Measurements from ENCODE around the gene SCAMP2. TPM values are rescaled to one million over a fixed set of nuclear protein-coding genes. Genes with fewer than 3 reads are reported as not detected.

SCAMP2 gene
- total and polyA plus RNA-seq, 2 experiments from 2014 or later, result 34.7 to 51.3 TPM

- Mint-ChIP-seq H3K36me3 (ENCODE audit: low read depth) (peaks cover 6% of the 10 kb centered on the region), H3K9me3 (no peaks in the 10 kb centered on the region), H3K27ac (peak overlapping the region; percentile 61; the same call in 1 of the 2 replicates), H3K4me1 (peaks cover 12% of the 10 kb centered on the region; the same call in 2 of the 3 replicates), H3K4me3 (no peak overlapping the region), H3K27me3 (ENCODE audit: insufficient read depth, low read depth, poor library complexity) (peaks cover 3% of the 10 kb centered on the region)
- DNase-seq (ENCODE audit: low spot score), result no peak
- no peaks in the 10 kb centered on the region for H3K9me2 ChIP-seq (ENCODE audit: insufficient read depth)
- H3K4me1 ChIP-seq (ENCODE audit: insufficient read depth), result peaks cover 3% of the 10 kb centered on the region; the same call in 1 of the 2 replicates
- no peak overlapping the region for H3K4me3 ChIP-seq
- no peak; the same call in 1 of the 3 replicates for ATAC-seq
- no peak for TF ChIP-seq ETS1 (IDR thresholded peaks at IDR 0.05)
- TF ChIP-seq, protein P1, sequence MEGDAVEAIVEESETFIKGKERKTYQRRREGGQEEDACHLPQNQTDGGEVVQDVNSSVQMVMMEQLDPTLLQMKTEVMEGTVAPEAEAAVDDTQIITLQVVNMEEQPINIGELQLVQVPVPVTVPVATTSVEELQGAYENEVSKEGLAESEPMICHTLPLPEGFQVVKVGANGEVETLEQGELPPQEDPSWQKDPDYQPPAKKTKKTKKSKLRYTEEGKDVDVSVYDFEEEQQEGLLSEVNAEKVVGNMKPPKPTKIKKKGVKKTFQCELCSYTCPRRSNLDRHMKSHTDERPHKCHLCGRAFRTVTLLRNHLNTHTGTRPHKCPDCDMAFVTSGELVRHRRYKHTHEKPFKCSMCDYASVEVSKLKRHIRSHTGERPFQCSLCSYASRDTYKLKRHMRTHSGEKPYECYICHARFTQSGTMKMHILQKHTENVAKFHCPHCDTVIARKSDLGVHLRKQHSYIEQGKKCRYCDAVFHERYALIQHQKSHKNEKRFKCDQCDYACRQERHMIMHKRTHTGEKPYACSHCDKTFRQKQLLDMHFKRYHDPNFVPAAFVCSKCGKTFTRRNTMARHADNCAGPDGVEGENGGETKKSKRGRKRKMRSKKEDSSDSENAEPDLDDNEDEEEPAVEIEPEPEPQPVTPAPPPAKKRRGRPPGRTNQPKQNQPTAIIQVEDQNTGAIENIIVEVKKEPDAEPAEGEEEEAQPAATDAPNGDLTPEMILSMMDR (conservative IDR thresholded peaks at IDR 0.05; ENCODE audit: low read depth in 2 of 2), result no peak
- no peak for TF ChIP-seq EZH2phosphoT487 (IDR thresholded peaks at IDR 0.05; ENCODE audit: unreplicated experiment)
- no peak for TF ChIP-seq JUNB (IDR thresholded peaks at IDR 0.05; ENCODE audit: unreplicated experiment)
- no peak for TF ChIP-seq POLR2AphosphoS5 (IDR thresholded peaks at IDR 0.05; ENCODE audit: low read depth)
- no peak for TF ChIP-seq STAT1 (IDR thresholded peaks at IDR 0.05; ENCODE audit: unreplicated experiment)
- TF ChIP-seq ZNF331 (CRISPR knock-in tag; IDR thresholded peaks at IDR 0.05; ENCODE audit: low read depth), result no peak
- no peak for TF ChIP-seq CREB1 (CRISPR knock-in tag; IDR thresholded peaks at IDR 0.05; ENCODE audit: low read depth)
- TF ChIP-seq EZH2 (IDR thresholded peaks at IDR 0.05; ENCODE audit: low read depth, unreplicated experiment), result no peak
- no peak for TF ChIP-seq REST (IDR thresholded peaks at IDR 0.05; ENCODE audit: unreplicated experiment)
- TF ChIP-seq NANOG (IDR thresholded peaks at IDR 0.05; ENCODE audit: borderline replicate concordance), result no peak
- TF ChIP-seq ZNF114 (CRISPR knock-in tag; IDR thresholded peaks at IDR 0.05), result no peak
- TF ChIP-seq, protein P2, sequence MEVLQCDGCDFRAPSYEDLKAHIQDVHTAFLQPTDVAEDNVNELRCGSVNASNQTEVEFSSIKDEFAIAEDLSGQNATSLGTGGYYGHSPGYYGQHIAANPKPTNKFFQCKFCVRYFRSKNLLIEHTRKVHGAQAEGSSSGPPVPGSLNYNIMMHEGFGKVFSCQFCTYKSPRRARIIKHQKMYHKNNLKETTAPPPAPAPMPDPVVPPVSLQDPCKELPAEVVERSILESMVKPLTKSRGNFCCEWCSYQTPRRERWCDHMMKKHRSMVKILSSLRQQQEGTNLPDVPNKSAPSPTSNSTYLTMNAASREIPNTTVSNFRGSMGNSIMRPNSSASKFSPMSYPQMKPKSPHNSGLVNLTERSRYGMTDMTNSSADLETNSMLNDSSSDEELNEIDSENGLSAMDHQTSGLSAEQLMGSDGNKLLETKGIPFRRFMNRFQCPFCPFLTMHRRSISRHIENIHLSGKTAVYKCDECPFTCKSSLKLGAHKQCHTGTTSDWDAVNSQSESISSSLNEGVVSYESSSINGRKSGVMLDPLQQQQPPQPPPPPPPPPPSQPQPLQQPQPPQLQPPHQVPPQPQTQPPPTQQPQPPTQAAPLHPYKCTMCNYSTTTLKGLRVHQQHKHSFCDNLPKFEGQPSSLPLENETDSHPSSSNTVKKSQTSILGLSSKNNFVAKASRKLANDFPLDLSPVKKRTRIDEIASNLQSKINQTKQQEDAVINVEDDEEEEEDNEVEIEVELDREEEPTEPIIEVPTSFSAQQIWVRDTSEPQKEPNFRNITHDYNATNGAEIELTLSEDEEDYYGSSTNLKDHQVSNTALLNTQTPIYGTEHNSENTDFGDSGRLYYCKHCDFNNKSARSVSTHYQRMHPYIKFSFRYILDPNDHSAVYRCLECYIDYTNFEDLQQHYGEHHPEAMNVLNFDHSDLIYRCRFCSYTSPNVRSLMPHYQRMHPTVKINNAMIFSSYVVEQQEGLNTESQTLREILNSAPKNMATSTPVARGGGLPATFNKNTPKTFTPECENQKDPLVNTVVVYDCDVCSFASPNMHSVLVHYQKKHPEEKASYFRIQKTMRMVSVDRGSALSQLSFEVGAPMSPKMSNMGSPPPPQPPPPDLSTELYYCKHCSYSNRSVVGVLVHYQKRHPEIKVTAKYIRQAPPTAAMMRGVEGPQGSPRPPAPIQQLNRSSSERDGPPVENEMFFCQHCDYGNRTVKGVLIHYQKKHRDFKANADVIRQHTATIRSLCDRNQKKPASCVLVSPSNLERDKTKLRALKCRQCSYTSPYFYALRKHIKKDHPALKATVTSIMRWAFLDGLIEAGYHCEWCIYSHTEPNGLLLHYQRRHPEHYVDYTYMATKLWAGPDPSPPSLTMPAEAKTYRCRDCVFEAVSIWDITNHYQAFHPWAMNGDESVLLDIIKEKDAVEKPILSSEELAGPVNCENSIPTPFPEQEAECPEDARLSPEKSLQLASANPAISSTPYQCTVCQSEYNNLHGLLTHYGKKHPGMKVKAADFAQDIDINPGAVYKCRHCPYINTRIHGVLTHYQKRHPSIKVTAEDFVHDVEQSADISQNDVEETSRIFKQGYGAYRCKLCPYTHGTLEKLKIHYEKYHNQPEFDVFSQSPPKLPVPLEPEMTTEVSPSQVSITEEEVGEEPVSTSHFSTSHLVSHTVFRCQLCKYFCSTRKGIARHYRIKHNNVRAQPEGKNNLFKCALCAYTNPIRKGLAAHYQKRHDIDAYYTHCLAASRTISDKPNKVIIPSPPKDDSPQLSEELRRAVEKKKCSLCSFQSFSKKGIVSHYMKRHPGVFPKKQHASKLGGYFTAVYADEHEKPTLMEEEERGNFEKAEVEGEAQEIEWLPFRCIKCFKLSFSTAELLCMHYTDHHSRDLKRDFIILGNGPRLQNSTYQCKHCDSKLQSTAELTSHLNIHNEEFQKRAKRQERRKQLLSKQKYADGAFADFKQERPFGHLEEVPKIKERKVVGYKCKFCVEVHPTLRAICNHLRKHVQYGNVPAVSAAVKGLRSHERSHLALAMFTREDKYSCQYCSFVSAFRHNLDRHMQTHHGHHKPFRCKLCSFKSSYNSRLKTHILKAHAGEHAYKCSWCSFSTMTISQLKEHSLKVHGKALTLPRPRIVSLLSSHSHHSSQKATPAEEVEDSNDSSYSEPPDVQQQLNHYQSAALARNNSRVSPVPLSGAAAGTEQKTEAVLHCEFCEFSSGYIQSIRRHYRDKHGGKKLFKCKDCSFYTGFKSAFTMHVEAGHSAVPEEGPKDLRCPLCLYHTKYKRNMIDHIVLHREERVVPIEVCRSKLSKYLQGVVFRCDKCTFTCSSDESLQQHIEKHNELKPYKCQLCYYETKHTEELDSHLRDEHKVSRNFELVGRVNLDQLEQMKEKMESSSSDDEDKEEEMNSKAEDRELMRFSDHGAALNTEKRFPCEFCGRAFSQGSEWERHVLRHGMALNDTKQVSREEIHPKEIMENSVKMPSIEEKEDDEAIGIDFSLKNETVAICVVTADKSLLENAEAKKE (CRISPR knock-in tag; IDR thresholded peaks at IDR 0.05), result no peak
- H4K20me1 ChIP-seq (replicated peaks; ENCODE audit: insufficient read depth), result no peaks in the 10 kb centered on the region
- no peaks in the 10 kb centered on the region for H3K27me3 ChIP-seq (ENCODE audit: insufficient read depth)
- no peaks in the 10 kb centered on the region for H3K36me3 ChIP-seq (ENCODE audit: insufficient read depth)
- H3F3A ChIP-seq (replicated peaks; ENCODE audit: low read depth), result no peaks in the 10 kb centered on the region
- H2AFZ ChIP-seq, result no peak overlapping the region
- H3K4me2 ChIP-seq, result no peak overlapping the region
- H3K27ac ChIP-seq (ENCODE audit: low read depth), result no peak overlapping the region
- H3K79me2 ChIP-seq (replicated peaks; ENCODE audit: insufficient read depth), result no peaks in the 10 kb centered on the region
Measured at GRCh38 chr15:74808078-74808839, 64.9 kb downstream of the SCAMP2 start.

Data from GM23338 (cell line).